ENCODE measurements around the gene DEPDC5. TPM values are rescaled to one million over a fixed set of nuclear protein-coding genes. Genes with fewer than 3 reads are reported as not detected.

Gene DEPDC5
- total and polyA plus RNA-seq, 2 experiments from 2014 or later = 6.3 to 7.6 TPM

DNA sequence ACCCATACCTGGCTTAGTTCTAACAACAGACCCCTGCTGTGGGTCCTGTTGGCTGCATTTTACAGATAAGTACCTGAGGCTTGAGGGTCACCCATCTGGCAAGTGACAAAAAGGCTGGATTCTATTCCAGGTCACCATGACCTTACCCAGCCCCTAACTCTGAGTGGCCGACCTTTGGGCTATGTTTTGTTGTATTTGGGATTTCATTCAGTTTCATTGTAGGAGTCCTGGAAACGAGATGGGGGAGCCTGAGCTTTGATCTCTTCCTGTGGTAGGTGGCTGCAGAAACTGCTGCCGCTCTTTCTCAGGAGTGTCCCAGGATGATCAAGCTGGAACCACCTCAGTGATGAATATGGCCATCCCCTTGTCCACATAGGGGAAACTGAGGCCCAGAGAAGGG lies 165.9 kb downstream of the DEPDC5 start:
- in situ Hi-C loops (cut with MboI) = no loop called here
- Histone ChIP-seq H3K27ac (no peak overlapping the region), H3K9me2 (ENCODE audit: insufficient read depth) (no peaks in the 10 kb centered on the region), H3K9me3 (ENCODE audit: low read depth) (no peaks in the 10 kb centered on the region), H3F3A (ENCODE audit: insufficient read depth) (no peaks in the 10 kb centered on the region), H3K4me2 (ENCODE audit: unreplicated experiment) (no peak overlapping the region), H3K9ac (no peak overlapping the region), H3K27me3 (replicated peaks; ENCODE audit: insufficient read depth) (no peaks in the 10 kb centered on the region), H3K36me3 (ENCODE audit: low read depth) (no peaks in the 10 kb centered on the region), H3K4me1 (ENCODE audit: insufficient read depth) (no peaks in the 10 kb centered on the region), H4K20me1 (ENCODE audit: insufficient read depth) (no peaks in the 10 kb centered on the region), H3K79me2 (ENCODE audit: insufficient read depth) (no peaks in the 10 kb centered on the region), H3K4me3 (no peak overlapping the region), H2AFZ (no peak overlapping the region)
- WGBS, 2 experiments (ENCODE audit: low coverage in 1 of 2, low lambda C conversion rate in 2 of 2, missing lambda C conversion rate in 2 of 2) = 74 to 76% methylated on average over 3 of the region's 3 CpGs
- no peak for DNase-seq
- TF ChIP-seq EZH2phosphoT487 (IDR thresholded peaks at IDR 0.05; ENCODE audit: insufficient read depth, low read depth) = no peak
- no peak for TF ChIP-seq EZH2 (IDR thresholded peaks at IDR 0.05; ENCODE audit: insufficient read depth, poor library complexity, severe bottlenecking)

DNA sequence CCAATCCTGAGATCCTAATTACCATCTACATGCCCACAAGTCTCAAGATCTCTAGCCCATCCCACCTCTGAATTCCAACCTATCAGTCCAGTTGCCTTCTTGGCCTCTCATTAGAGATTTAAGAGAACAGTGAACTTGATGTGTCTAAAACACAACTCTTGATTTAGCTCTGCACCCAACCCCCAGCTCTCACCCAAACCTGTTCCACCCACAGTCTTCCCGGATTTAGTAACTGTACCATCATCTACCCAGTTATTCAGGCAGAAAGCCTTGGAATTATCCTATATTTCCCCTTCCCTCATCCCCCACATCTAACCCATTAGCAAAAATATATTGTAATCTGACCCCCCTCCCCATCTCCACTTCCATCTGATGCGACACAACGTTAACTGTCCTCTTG lies 166.5 kb downstream of the DEPDC5 start:
- H3K27ac ChIP-seq = no peak overlapping the region
- no peak overlapping the region for H3K4me2 ChIP-seq (ENCODE audit: unreplicated experiment)
- H2AFZ ChIP-seq = no peak overlapping the region
- H3K9me2 ChIP-seq (ENCODE audit: insufficient read depth) = no peaks in the 10 kb centered on the region
- no peak for DNase-seq
- H3K9ac ChIP-seq = no peak overlapping the region
- no peaks in the 10 kb centered on the region for H3K27me3 ChIP-seq (replicated peaks; ENCODE audit: insufficient read depth)
- no peaks in the 10 kb centered on the region for H3K79me2 ChIP-seq (ENCODE audit: insufficient read depth)
- no peaks in the 10 kb centered on the region for H4K20me1 ChIP-seq (ENCODE audit: insufficient read depth)
- no peaks in the 10 kb centered on the region for H3F3A ChIP-seq (ENCODE audit: insufficient read depth)
- H3K9me3 ChIP-seq (ENCODE audit: low read depth) = no peaks in the 10 kb centered on the region
- in situ Hi-C loops (cut with MboI) = no loop called here
- 96 to 97% methylated on average over 3 of the region's 3 CpGs for WGBS, 2 experiments (ENCODE audit: low coverage in 1 of 2, low lambda C conversion rate in 2 of 2, missing lambda C conversion rate in 2 of 2)
- no peaks in the 10 kb centered on the region for H3K4me1 ChIP-seq (ENCODE audit: insufficient read depth)
- TF ChIP-seq EZH2 (IDR thresholded peaks at IDR 0.05; ENCODE audit: insufficient read depth, poor library complexity, severe bottlenecking) (no peak), EZH2phosphoT487 (IDR thresholded peaks at IDR 0.05; ENCODE audit: insufficient read depth, low read depth) (no peak)
- H3K36me3 ChIP-seq (ENCODE audit: low read depth) = no peaks in the 10 kb centered on the region
- H3K4me3 ChIP-seq = no peak overlapping the region

DNA sequence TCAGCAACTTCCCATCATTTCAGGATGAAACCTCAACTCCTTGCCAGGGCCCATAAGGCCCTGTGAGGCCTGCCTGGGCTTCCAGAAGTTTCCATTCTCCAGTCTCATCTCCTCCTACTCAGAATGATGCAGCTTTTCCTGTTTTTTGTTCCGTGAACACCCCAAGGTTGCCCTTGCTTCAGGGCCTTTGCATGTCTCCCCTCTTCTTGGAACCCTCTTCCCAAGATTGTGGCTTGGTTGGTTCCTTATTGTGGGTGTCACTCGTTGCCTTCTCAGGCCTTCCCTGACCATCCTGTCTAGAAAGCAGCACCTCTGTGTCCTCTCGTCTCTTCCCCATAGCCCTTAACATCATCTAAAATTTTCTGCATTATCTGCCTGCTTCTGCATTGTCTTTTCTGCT lies 167.3 kb downstream of the DEPDC5 start:
- WGBS, 2 experiments (ENCODE audit: low coverage in 1 of 2, low lambda C conversion rate in 2 of 2, missing lambda C conversion rate in 2 of 2) = 79 to 80% methylated on average over 3 of the region's 3 CpGs
- TF ChIP-seq EZH2 (IDR thresholded peaks at IDR 0.05; ENCODE audit: insufficient read depth, poor library complexity, severe bottlenecking) = no peak
- no peak for TF ChIP-seq EZH2phosphoT487 (IDR thresholded peaks at IDR 0.05; ENCODE audit: insufficient read depth, low read depth)
- in situ Hi-C loops (cut with MboI) = no loop called here

DNA sequence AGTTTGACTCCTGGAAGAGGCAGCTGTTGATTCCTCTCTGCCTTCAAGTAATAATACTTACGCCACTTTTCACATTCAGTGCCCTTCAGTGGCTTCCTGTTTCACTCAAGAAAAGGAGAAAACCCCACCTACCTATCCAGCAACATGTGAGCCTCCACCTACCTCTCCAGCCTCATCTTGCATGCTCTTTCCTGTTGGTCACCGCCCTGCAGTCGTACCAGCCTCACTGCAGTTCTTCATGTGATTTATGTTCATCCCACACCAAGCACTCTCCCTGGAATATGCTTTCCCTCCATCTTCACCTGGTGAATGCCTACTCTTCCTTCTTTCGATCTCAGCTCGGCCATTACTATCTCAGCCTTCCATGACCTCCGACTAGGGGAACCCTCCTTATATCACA lies 168.7 kb downstream of the DEPDC5 start:
- Histone ChIP-seq H3K4me1 (ENCODE audit: insufficient read depth) (no peaks in the 10 kb centered on the region), H3K36me3 (ENCODE audit: low read depth) (no peaks in the 10 kb centered on the region), H3K4me3 (no peak overlapping the region), H3K79me2 (ENCODE audit: insufficient read depth) (no peaks in the 10 kb centered on the region), H3K4me2 (ENCODE audit: unreplicated experiment) (no peak overlapping the region), H3K27ac (no peak overlapping the region), H3K9me3 (ENCODE audit: low read depth) (no peaks in the 10 kb centered on the region), H2AFZ (no peak overlapping the region), H3K27me3 (replicated peaks; ENCODE audit: insufficient read depth) (no peaks in the 10 kb centered on the region), H4K20me1 (ENCODE audit: insufficient read depth) (no peaks in the 10 kb centered on the region), H3K9me2 (ENCODE audit: insufficient read depth) (no peaks in the 10 kb centered on the region), H3K9ac (no peak overlapping the region), H3F3A (ENCODE audit: insufficient read depth) (no peaks in the 10 kb centered on the region)
- WGBS, 2 experiments (ENCODE audit: low coverage in 1 of 2, low lambda C conversion rate in 2 of 2, missing lambda C conversion rate in 2 of 2) = 76 to 88% methylated on average over 6 of the region's 6 CpGs
- DNase-seq = no peak
- no peak for TF ChIP-seq EZH2 (IDR thresholded peaks at IDR 0.05; ENCODE audit: insufficient read depth, poor library complexity, severe bottlenecking)
- TF ChIP-seq EZH2phosphoT487 (IDR thresholded peaks at IDR 0.05; ENCODE audit: insufficient read depth, low read depth) = no peak
- in situ Hi-C loops (cut with MboI) = no loop called here

More for the DNA sequence above, 167.3 kb downstream of the DEPDC5 start:
- no peaks in the 10 kb centered on the region for H4K20me1 ChIP-seq (ENCODE audit: insufficient read depth)
- no peaks in the 10 kb centered on the region for H3K79me2 ChIP-seq (ENCODE audit: insufficient read depth)
- no peaks in the 10 kb centered on the region for H3K4me1 ChIP-seq (ENCODE audit: insufficient read depth)
- no peaks in the 10 kb centered on the region for H3K9me3 ChIP-seq (ENCODE audit: low read depth)
- H2AFZ ChIP-seq = no peak overlapping the region
- no peak overlapping the region for H3K9ac ChIP-seq
- H3K9me2 ChIP-seq (ENCODE audit: insufficient read depth) = no peaks in the 10 kb centered on the region
- no peak for DNase-seq
- H3K27ac ChIP-seq = no peak overlapping the region
- no peaks in the 10 kb centered on the region for H3K27me3 ChIP-seq (replicated peaks; ENCODE audit: insufficient read depth)
- H3K4me2 ChIP-seq (ENCODE audit: unreplicated experiment) = no peak overlapping the region
- no peak overlapping the region for H3K4me3 ChIP-seq
- no peaks in the 10 kb centered on the region for H3K36me3 ChIP-seq (ENCODE audit: low read depth)
- H3F3A ChIP-seq (ENCODE audit: insufficient read depth) = no peaks in the 10 kb centered on the region

DNA sequence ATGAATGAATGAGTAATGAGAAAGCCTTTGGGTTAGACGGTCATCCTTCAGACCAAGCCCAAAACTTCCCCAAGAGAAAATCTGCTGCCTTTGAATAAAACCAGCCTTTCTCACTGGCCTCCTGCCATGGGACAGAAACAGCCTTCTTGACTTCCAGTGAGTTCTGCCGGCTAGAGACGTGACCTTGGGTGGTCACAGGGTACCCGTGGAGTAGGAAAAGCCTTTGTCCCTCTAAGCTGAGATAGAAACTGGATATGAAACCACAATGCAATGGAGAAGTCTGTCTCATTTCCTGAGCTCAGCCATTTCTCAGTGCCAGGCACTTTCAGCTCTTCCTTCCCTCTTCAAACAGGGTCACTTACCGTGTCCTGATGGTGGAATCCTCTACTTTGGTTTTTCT lies 169.3 kb downstream of the DEPDC5 start:
- Histone ChIP-seq H3K27ac (no peak overlapping the region), H3K9ac (no peak overlapping the region), H3K9me3 (ENCODE audit: low read depth) (no peaks in the 10 kb centered on the region), H2AFZ (no peak overlapping the region), H3K27me3 (replicated peaks; ENCODE audit: insufficient read depth) (peaks cover 6% of the 10 kb centered on the region; the same call in 1 of the 2 replicates), H3K4me2 (ENCODE audit: unreplicated experiment) (no peak overlapping the region), H3K4me3 (no peak overlapping the region), H4K20me1 (ENCODE audit: insufficient read depth) (no peaks in the 10 kb centered on the region), H3K4me1 (ENCODE audit: insufficient read depth) (no peaks in the 10 kb centered on the region), H3K36me3 (ENCODE audit: low read depth) (no peaks in the 10 kb centered on the region), H3F3A (ENCODE audit: insufficient read depth) (no peaks in the 10 kb centered on the region), H3K79me2 (ENCODE audit: insufficient read depth) (no peaks in the 10 kb centered on the region), H3K9me2 (ENCODE audit: insufficient read depth) (no peaks in the 10 kb centered on the region)
- no peak for DNase-seq
- in situ Hi-C loops (cut with MboI) = no loop called here
- 3 to 6% methylated on average over 5 of the region's 5 CpGs for WGBS, 2 experiments (ENCODE audit: low coverage in 1 of 2, low lambda C conversion rate in 2 of 2, missing lambda C conversion rate in 2 of 2)
- no peak for TF ChIP-seq EZH2phosphoT487 (IDR thresholded peaks at IDR 0.05; ENCODE audit: insufficient read depth, low read depth)
- no peak for TF ChIP-seq EZH2 (IDR thresholded peaks at IDR 0.05; ENCODE audit: insufficient read depth, poor library complexity, severe bottlenecking)

All from GM23248 (cell line).